ENCODE measurements around the gene CST7. TPM values are rescaled to one million over a fixed set of nuclear protein-coding genes. Genes with fewer than 3 reads are reported as not detected.

Gene CST7
- polyA plus RNA-seq, 1 of the 3 experiments (the other 2 are of a cell fraction): 0.07 TPM

DNA sequence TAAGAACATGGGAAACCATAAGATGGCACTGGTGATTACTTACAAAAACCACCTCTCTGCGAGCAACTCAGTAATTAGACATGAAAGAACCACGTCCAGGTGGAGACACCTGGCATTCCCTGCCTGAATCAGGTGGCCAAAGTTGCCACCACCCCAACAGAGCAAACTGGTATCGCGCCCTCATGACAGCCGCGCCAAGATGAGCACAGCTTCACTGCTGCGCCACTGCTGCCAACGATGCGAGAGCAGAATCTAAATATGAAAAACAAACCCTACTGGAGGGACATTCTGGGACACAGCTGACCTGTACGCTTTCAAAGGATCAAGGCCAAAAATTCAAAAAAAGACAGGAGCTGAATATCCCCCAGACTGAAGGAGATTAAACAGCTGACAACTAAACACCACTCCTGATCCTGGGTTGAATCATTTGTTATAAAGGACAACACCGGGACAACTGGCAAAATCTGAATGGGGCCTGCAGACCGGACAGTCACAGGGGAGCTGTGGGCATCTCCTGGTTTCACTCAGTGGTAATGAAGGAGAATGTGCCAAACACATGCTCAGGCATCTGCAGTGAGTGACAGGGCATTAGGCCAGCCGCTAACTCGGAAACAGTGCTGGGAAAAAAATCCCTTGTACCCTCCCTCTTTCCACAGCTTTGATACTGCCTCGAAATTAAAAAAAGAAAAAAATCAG lies 17.4 kb downstream of the CST7 start:
- Histone ChIP-seq H3F3A (replicated peaks; ENCODE audit: insufficient read depth) (no peaks in the 10 kb centered on the region), H2AFZ (ENCODE audit: low read depth) (no peak overlapping the region), H3K36me3 (replicated peaks in 1 of 2; ENCODE audit: control insufficient read depth in 1 of 2, insufficient read depth in 2 of 2, low read length in 1 of 2) (peaks cover 18 to 81% of the 10 kb centered on the region in 2 experiments), H3K4me2 (no peak overlapping the region), H3K79me2 (ENCODE audit: insufficient read depth) (no peaks in the 10 kb centered on the region), H3K4me1 (ENCODE audit: control insufficient read depth in 1 of 2, insufficient read depth in 2 of 2, low read depth in 1 of 2, low read length in 1 of 2) (no peaks in the 10 kb centered on the region), H3K4me3 (ENCODE audit: low read depth in 2 of 2, low read length in 1 of 2) (no peak overlapping the region), H3K9ac (no peak overlapping the region), H4K20me1 (ENCODE audit: insufficient read depth) (no peaks in the 10 kb centered on the region), H3K9me2 (no peaks in the 10 kb centered on the region), H3K9me3 (no peaks in the 10 kb centered on the region), H3K27ac (ENCODE audit: low read depth in 2 of 2, low read length in 1 of 2) (no peak overlapping the region), H3K27me3 (ENCODE audit: insufficient read depth) (no peaks in the 10 kb centered on the region)
- no peak for TF ChIP-seq YY1 (IDR thresholded peaks at IDR 0.05; ENCODE audit: low read depth)
- no peak for TF ChIP-seq TCF12 (IDR thresholded peaks at IDR 0.05)
- TF ChIP-seq RXRA (IDR thresholded peaks at IDR 0.05; ENCODE audit: borderline replicate concordance, low read depth): no peak
- no peak for TF ChIP-seq GABPA (IDR thresholded peaks at IDR 0.05; ENCODE audit: low read depth)
- no peak for TF ChIP-seq MEF2A (IDR thresholded peaks at IDR 0.05; ENCODE audit: borderline replicate concordance, low read depth)
- TF ChIP-seq, protein P1, sequence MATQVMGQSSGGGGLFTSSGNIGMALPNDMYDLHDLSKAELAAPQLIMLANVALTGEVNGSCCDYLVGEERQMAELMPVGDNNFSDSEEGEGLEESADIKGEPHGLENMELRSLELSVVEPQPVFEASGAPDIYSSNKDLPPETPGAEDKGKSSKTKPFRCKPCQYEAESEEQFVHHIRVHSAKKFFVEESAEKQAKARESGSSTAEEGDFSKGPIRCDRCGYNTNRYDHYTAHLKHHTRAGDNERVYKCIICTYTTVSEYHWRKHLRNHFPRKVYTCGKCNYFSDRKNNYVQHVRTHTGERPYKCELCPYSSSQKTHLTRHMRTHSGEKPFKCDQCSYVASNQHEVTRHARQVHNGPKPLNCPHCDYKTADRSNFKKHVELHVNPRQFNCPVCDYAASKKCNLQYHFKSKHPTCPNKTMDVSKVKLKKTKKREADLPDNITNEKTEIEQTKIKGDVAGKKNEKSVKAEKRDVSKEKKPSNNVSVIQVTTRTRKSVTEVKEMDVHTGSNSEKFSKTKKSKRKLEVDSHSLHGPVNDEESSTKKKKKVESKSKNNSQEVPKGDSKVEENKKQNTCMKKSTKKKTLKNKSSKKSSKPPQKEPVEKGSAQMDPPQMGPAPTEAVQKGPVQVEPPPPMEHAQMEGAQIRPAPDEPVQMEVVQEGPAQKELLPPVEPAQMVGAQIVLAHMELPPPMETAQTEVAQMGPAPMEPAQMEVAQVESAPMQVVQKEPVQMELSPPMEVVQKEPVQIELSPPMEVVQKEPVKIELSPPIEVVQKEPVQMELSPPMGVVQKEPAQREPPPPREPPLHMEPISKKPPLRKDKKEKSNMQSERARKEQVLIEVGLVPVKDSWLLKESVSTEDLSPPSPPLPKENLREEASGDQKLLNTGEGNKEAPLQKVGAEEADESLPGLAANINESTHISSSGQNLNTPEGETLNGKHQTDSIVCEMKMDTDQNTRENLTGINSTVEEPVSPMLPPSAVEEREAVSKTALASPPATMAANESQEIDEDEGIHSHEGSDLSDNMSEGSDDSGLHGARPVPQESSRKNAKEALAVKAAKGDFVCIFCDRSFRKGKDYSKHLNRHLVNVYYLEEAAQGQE (IDR thresholded peaks at IDR 0.05; ENCODE audit: low read depth, low read length): no peak
- TF ChIP-seq FOXM1 (IDR thresholded peaks at IDR 0.05; ENCODE audit: low read depth): no peak
- no peak for TF ChIP-seq EZH2phosphoT487 (IDR thresholded peaks at IDR 0.05; ENCODE audit: borderline replicate concordance, low read depth)
- no peak for TF ChIP-seq EP300 (IDR thresholded peaks at IDR 0.05; ENCODE audit: borderline replicate concordance in 1 of 2, low read depth in 1 of 2, low read length in 1 of 2)
- TF ChIP-seq MXI1 (IDR thresholded peaks at IDR 0.05; ENCODE audit: low read depth, low read length): no peak
- WGBS (ENCODE audit: low lambda C conversion rate): 92% methylated on average over 15 of the region's 15 CpGs
- CTCF ChIA-PET: interaction anchor here (1.1 kb wide), 1 partner anchor 12 kb away, joined by 3 read pairs; no protein-coding TSS in a partner anchor
- no peak for DNase-seq
- POLR2A ChIA-PET: no interaction called here

DNA sequence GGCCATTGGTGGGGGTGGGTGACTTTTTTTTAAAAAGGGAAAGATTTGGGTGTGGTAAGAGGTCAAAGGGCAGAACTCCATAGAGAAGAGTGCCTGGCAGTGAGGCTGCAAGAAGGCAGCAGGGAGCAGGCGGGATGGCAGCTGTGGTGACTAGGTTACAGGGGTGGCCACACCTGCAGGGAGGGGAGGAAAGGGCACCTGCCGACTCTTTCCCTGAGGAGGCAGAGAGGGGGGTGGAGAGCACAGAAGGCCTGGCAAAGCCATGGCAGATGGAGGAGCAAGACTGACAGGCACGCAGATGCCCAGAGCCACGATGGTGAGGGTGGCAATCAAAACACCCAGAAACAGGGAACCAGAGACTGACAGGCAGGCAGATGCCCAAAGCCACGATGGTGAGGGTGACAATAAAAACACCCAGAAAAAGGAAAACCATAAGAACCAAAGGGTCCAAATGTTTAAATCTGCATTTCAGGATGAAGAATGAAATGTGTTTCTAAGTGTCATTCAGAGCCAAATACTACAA lies 19.3 kb downstream of the CST7 start:
- no peak overlapping the region for H3K9ac ChIP-seq

More for the DNA sequence above, 19.3 kb downstream of the CST7 start:
- no peak overlapping the region for H3K4me3 ChIP-seq (ENCODE audit: low read depth in 2 of 2, low read length in 1 of 2)
- DNase-seq: no peak
- H3K36me3 ChIP-seq (replicated peaks in 1 of 2; ENCODE audit: control insufficient read depth in 1 of 2, insufficient read depth in 2 of 2, low read length in 1 of 2): peaks cover 23 to 79% of the 10 kb centered on the region in 2 experiments
- WGBS (ENCODE audit: low lambda C conversion rate): 90% methylated on average over 5 of the region's 5 CpGs
- H3F3A ChIP-seq (replicated peaks; ENCODE audit: insufficient read depth): no peaks in the 10 kb centered on the region
- H3K27ac ChIP-seq (ENCODE audit: low read depth in 2 of 2, low read length in 1 of 2): no peak overlapping the region
- ChIA-PET POLR2A (no interaction called here), CTCF (no interaction called here)
- H2AFZ ChIP-seq (ENCODE audit: low read depth): no peak overlapping the region
- no peaks in the 10 kb centered on the region for H3K27me3 ChIP-seq (ENCODE audit: insufficient read depth)
- H3K4me2 ChIP-seq: no peak overlapping the region
- TF ChIP-seq, protein P1 (IDR thresholded peaks at IDR 0.05; ENCODE audit: low read depth, low read length): no peak
- H3K9me2 ChIP-seq: no peaks in the 10 kb centered on the region
- no peaks in the 10 kb centered on the region for H3K9me3 ChIP-seq
- no peaks in the 10 kb centered on the region for H4K20me1 ChIP-seq (ENCODE audit: insufficient read depth)
- H3K4me1 ChIP-seq (ENCODE audit: control insufficient read depth in 1 of 2, insufficient read depth in 2 of 2, low read depth in 1 of 2, low read length in 1 of 2): no peaks in the 10 kb centered on the region
- H3K79me2 ChIP-seq (ENCODE audit: insufficient read depth): no peaks in the 10 kb centered on the region

All from SK-N-SH (cell line).